Iris pigment epithelial cell (primary cell): ENCODE results near the gene SMAD3.
"Not testable (repeated sequence)": the region's sequence is repeated elsewhere in the genome, so short reads cannot be mapped to it uniquely, and the experiment has no call there.

ENCODE experiments used
- DNase-seq: peaks from one replicate; pipeline ENCODE4 v3.0.0-alpha.2; 2011; ENCODE audit warnings: low read depth

SMAD3 gene

GRCh38 chr15:67065531-67066005 is at the start of gene SMAD3:
Gene SMAD3 (plus strand): TSS chr15:67065602. CDS start chr15:67066155, 553 bp downstream.
- DNase-seq: peak; percentile 98

DNA sequence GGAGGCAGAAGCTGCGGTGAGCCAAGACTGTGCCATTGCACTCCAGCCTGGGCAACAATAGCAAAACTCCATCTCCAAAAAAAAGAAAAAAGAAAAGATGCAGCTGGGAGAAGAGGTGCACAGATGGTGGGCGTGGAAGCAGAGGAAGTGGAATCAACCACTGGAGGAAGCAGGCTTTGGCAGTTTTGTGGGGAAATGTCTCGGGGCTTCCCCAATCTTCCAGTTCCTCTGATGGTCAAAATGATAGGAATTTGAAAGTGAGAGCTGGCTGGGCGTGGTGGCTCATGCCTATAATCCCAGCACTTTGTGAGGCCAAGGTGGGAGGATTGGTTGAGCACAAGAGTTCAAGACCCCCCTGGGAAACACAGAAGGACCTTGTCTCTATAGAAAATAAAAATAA is 48.1 kb upstream of the SMAD3 start:
- DNase-seq: no peak

DNA sequence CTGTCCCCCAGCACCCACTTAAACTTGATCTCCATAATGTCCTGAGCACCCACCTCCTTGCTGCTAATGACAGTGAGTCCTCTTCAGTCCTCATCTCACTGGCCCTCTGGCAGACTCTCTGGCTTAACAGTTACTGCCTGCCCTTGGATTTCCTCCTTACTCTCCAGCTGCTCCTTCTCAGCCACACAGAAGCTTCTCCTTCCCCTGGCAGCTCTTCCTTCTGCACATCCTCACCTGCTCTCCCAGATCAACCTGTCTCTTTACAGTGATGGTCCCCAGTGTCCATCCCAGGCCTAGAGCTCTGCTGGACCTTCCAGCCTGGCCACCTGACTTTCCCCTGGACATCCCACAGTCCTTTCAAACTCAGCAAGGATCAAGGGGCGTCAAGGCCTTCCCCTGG is 47.4 kb upstream of the SMAD3 start:
- DNase-seq: no peak

GRCh38 chr15:67018441-67018840 is 47.0 kb upstream of the SMAD3 start:
- DNase-seq: no peak

DNA sequence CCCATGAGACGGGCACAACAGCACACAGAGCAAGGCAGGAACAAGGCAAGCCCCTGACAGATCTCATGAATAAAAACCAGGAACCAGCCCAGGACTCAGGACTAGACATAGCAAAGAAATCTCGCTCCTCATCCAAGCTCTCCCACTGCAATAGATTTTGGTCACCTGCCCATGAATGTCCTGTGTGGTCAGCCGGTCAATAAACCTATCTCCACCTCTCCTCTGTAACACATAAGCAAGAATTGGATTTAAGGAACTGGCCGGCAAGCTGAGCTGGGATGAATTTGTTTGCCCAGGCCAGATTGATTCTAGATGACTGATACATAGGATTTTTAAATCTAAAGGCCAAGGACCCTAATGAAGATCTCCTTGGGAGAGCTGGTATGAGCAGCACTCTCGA is 46.3 kb upstream of the SMAD3 start:
- DNase-seq: no peak

- DNase-seq: no peak
Measured at GRCh38 chr15:67019884-67020520, 45.4 kb upstream of the SMAD3 start.

- DNase-seq: not testable (repeated sequence)
Measured at GRCh38 chr15:67020668-67021067, 44.7 kb upstream of the SMAD3 start.

DNA sequence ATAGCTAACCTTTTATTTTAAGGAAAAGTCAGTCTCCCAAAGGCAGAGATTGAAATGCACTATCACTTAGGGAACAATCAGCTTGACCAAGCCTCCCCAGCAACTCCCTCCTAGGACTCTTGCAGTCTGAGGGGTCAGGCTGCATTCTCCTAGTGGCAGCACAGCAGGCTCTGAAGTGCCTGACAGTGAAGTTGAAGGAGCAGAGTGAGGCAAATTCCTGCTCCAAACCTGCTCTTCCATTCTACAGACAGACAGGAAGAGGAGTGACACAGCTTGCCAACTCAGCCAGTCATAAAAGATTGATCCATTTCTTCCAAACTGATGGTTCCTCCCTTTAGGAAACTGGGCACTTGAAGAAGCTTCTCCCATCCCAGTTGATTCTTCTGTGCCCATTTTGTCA is 43.9 kb upstream of the SMAD3 start:
- no peak for DNase-seq

- DNase-seq: no peak
Measured at GRCh38 chr15:67022587-67023105, 42.8 kb upstream of the SMAD3 start.

DNA sequence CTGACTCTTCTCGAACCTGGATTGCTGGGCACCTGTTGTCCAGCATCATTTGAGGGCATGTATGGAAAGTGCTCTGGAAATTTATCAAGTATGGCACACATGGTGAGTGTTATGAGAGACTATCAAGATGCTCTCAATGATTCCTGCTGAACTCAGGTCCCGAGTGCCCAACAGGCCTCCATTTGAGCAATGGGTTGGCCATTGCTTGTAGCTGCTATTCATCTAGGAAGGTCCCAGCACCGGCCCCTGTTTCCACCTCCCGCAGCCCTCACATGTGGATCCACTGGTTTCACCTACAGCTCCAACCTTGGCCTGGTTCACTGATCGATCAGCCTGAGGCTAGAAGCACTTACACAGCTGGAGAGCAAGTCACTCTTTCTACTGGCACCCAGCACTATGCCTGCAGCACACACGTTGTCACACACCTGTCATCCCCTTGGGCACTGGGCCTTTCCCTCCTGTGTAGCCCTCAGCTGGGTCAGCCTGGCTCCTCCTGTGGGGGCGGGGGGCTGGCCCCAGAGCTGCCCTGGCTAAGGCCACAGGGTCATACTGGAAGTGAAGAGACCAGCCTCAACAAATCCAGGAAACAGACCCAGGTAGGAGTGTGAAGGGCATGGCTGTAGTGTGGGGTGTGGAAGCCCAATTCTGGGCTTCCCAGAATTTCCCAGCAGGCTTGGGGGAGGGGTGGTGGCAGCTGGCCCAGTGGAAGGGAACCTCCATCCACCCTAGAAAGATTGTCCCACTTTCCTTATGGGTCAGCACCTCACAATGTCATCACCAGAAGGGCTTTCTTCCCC is 41.7 kb upstream of the SMAD3 start:
- no peak for DNase-seq

GRCh38 chr15:67024314-67024997 is 40.9 kb upstream of the SMAD3 start:
- DNase-seq: peak; percentile 96

DNA sequence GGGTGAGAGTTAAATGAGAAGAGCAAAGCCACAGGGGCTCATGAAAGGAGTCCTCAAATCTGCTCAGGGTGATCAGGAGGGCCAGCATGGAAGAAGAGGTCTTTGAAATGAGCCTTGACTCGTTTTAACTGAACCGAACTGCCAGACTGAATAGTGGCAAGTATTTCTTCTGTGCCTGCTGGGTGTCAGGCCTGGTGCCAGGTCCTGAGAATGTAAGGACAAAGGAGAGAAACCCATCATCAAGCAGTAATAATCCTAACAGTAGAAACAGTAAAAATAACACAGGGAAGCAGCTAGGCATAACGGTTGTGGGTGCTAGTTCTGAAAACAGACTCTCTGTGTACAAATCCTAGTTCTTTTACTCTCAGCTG is 40.4 kb upstream of the SMAD3 start:
- no peak for DNase-seq

- peak; percentile 70 for DNase-seq
Measured at GRCh38 chr15:67025719-67026609, 39.4 kb upstream of the SMAD3 start.

DNA sequence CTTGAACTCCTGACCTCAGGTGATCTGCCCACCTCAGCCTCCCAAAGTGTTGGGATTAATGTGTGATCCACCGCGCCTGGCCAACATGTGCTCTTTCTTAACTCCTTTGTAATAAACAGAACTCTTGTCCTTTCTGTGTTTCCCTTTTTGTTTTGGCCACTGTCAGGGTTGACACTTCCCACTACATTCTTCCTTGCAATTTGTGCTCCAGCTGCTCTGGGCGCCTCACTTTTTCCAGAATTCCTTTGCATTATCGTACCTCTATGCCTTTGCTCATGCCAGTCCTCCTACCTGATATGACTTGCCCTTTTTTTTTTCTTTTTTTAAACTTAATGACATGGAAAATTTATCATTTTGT is 38.8 kb upstream of the SMAD3 start:
- no peak for DNase-seq

DNA sequence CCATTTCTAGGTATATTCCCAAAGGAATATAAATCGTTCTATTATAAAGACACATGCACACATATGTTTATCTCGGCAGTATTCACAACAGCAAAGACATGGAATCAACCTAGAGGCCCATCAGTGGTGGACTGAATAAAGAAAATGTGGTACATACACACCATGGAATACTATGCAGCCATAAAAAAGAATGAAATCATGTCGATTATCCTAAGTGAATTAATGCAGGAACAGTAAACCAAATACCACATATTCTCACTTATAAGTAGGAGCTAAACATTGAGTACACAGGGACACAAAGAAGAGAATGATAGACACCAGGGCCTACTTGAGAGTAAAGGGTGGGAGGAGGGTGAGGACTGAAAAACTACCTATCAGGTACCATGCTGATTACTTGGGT is 37.0 kb upstream of the SMAD3 start:
- not testable (repeated sequence) for DNase-seq

DNA sequence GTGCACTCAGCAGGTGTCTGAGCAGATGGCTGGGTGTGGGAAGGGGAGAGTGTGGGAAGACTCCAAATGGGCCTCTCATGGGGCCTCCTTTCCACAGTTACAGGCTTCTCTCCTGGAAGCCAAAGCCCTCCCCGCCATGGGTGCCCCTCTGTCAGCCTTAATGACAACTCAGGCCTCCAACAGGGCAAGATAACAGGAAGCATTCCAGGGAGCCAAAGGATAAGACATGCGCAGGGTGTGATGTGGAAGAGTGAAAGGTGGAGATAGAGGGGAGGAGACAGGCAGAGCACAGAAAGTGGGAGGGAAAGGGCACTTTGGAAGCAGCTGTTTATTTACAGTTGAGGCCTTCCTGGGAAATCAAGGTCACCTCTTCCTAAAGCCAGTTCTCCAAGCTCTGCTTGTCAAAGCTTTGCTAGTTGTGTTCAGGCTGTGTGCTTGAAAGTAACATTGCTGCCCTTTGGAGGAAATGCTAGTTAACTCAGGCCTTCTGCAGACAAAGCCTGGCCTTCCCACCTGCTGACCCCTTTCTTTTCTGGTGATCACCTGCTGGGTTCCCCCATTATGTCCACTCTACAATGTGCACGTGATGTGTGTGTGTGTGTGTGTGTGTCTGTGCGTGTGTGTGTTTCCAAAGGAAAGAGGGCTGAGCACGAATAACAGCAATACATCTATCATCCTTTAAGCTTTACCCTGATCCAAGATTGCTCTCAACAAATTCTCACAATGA is 35.2 kb upstream of the SMAD3 start:
- no peak for DNase-seq

DNA sequence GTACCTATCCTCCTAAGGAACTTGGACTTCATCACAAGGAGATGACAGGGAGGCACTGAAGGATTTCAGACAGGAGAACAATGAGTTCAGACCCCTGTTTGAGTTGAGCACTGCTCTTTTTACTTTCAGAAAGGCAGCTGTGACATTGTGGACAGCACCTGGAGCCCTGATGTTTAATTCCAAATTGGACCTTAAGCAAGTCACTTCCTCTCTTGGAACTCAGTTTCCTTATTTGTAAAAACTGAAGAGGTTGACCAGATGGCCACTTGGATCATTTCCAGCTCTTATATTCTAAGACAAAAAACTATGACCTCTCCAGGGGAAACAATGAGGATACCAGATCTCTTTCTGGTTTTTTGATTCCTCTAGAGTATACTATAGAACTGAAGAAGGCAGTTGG is 34.1 kb upstream of the SMAD3 start:
- DNase-seq: no peak

GRCh38 chr15:67032608-67033007 is 32.8 kb upstream of the SMAD3 start:
- no peak for DNase-seq

DNA sequence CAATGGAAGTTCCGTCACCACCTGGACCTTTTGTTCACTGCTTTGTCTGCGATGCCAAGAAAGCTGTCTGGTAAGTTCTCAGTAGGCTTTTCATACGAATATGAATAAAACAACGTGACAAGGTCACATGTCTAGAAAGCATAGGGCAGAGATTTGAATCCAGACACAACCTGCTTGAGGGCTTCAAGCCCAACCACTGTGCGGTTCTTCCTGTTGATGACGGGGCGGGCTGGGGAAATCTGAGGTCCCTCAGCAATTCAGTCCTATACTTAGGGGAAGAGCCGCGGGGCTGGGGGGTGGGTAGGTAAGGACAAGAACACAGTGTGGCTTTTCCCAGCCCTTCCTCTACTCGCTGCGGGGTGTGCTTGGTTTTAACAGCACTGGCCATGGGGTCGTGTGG is 32.4 kb upstream of the SMAD3 start:
- no peak for DNase-seq

- DNase-seq: no peak
Measured at GRCh38 chr15:67033571-67034044, 31.8 kb upstream of the SMAD3 start.

- no peak for DNase-seq
Measured at GRCh38 chr15:67035886-67036285, 29.5 kb upstream of the SMAD3 start.
